A204.1 (cell line): ENCODE measurements around the gene MRPL14.

ENCODE experiments used
- FAIRE-seq: peaks from 2 replicates; lab custom pipeline; 2012; peaks lifted over from hg19 to GRCh38; lab: Jason Lieb, UNC

The MRPL14 gene

GRCh38 chr6:44078827-44079671, 48.2 kb downstream of the MRPL14 start:
- no peak for FAIRE-seq

DNA sequence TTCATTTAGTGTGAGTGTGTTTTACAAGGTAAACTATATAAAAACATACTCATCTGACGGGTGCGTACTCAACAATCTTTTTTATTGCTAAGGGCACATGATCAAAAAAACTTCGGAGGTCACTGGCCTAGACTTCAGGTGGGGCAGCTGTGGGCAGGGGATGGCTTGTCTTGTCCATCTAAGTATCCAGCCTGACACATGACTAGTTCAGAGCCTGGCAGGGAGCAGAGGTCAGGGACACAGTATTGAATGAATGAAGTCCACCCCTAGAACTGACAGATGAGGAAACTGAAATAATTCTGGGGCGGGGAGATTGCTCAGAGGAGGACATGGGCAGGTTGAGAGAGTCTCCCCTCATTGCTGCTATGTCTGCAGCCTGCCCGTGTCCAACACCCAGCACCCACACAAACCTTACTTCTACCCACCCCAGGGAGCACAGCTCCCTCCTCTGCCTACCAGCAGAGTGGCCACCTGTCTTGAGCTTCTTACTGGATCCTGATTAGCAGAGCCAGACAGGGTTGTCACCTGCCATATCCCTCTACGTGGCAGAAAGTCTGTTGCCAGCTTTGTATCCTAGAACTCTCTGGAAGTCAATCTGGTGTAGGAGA, 48.9 kb downstream of the MRPL14 start:
- FAIRE-seq, result no peak

GRCh38 chr6:44077214-44077946, 49.9 kb downstream of the MRPL14 start:
- FAIRE-seq, result no peak

- no peak for FAIRE-seq
Measured at GRCh38 chr6:44076356-44077213, 50.7 kb downstream of the MRPL14 start.

GRCh38 chr6:44075647-44076355, 51.5 kb downstream of the MRPL14 start:
- no peak for FAIRE-seq

DNA sequence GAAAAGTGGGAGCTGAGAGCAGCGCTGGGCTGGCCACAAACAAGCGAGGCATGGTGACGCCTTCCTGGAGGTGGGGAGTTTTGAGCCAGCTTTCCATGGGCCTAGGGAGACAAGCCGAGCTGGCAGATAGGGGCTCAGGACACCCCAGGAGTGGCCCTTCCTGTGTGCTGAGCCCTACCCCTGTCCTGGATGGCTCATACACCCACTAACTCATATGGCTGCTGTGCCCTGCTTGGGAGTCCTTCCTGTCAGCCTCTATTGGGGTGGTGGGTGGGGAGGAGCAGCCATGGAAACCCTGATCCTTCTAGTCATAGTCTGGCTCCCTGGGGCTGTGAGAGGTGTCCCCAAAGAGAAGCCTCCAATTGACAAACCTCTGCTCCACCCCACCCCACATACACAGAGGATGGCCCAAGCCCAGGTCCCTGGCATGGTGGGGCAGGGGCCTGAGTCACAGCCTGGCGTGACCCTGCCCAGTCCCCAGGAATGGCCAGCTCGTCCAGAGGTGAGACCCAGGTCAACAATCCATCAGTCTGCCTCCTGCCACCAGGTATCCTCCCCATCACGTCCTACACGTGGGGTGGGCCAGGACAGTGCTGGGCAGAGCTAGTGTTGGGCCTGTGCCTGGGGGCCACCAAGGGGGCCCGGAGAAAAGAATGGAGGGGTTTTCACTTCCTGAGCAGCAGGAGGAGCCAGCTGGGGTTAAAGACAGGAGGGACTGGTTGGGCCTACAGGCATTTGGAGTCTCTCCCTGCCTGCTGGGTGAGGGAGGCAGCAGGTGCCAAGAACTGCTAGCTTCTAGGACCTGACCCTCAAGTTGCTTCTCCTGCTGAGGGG, 52.2 kb downstream of the MRPL14 start:
- no peak for FAIRE-seq

- no peak for FAIRE-seq
Measured at GRCh38 chr6:44074439-44074812, 52.8 kb downstream of the MRPL14 start.

GRCh38 chr6:44073612-44074438, 53.4 kb downstream of the MRPL14 start:
- no peak for FAIRE-seq

DNA sequence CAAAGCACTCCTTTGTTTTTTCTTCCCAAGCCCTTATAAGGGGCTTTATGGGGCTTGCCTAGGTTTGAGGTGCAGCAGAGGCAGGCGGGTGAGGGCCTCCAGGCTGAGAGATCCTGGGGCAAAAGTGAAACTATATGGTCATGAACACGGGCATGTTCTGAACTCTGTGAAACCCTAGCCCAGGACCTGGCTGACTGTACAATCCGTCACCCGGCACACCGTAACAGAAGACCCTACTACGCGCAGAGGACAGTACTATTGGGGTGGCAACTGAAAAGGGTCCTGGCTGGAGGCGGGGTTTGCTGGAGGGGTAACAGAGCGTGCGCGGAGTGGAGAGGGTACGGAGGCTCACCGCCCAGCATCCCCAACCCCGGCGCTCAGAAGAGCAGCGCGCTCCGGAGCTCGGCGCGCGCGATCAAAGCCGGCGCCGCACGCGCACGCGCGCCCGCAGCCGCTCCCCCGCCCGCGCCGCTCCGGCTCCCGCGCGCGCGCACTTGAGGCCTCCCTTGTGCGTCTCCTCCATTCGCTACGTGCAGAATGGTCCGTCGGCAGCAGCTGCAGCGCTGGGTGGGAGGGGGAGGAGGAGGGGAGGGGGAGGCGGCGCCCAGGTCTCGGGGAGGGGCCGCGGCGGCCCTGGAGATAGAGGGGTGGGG, 54.2 kb downstream of the MRPL14 start:
- no peak for FAIRE-seq

DNA sequence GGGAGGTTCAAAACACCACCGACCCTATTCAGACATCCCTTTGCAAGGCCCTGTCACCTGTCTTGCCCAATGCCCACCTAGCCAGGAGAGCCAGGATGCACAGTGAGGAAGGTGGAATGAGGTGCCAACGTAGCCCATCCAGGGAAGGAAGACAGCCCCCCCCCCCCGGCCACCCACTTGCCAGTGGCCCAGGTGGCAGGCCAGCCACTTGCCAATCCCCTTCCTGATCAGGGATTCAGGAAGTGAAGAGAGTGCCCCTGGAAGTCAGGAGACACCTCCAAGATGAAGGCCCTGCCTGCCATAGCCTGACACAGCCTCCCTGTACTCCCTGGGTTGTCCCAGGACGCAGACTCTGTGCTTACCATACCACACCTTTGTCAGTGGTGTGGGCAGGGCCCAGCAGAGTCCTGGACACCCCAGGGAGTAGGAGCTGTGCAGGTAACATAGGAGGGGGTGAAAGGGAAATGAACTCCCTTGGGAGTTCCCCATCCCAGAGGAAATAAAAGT, 54.7 kb downstream of the MRPL14 start:
- FAIRE-seq, result no peak

- FAIRE-seq, result no peak
Measured at GRCh38 chr6:44071670-44072451, 55.4 kb downstream of the MRPL14 start.

- FAIRE-seq, result no peak
Measured at GRCh38 chr6:44068607-44069296, 58.5 kb downstream of the MRPL14 start.

DNA sequence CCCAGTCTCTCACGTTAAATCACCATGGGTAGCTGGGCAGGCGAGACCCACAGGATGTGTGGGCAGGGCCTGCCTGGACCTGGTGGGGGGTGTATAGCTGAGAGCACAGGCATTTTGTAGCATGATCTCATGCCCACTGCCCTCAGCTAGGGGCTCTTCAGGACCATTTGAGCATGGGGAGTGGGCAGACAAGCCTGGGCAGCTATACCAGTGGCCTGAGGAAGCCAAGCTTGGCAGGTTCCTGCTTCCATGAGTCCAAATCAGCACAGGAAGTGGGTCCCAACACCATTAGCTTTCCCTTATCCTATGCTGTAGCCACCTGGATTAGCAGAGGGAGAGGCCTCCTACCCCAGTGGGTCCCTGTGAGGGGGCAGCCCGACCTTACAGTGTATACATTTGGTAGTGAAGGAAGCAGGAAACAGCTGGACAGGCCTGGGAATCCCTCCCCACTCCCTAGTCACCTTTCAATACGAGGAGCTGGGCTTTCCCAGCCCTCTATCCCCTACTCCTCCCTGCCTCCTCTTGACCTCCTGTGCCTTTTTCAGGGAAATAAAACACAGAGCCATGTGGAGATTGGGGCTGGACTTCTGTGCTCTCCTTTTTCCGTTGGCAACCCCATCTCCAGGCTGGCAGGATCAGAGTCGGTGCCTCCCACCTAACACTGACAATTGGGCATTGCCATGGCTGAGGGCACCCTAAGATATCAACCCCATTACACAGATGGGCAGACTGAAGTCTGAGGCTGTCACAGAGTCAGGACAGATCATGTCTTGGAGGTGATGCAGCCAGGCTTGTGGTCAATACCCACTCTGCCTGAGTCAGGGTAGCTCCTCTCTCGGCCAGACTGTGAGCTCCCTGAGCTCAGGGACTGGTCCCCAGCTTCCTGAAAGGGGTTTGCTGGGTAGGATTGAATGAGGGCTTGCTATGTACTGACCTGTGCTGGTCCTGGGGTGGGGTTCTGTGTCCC, 59.8 kb downstream of the MRPL14 start:
- FAIRE-seq, result no peak

DNA sequence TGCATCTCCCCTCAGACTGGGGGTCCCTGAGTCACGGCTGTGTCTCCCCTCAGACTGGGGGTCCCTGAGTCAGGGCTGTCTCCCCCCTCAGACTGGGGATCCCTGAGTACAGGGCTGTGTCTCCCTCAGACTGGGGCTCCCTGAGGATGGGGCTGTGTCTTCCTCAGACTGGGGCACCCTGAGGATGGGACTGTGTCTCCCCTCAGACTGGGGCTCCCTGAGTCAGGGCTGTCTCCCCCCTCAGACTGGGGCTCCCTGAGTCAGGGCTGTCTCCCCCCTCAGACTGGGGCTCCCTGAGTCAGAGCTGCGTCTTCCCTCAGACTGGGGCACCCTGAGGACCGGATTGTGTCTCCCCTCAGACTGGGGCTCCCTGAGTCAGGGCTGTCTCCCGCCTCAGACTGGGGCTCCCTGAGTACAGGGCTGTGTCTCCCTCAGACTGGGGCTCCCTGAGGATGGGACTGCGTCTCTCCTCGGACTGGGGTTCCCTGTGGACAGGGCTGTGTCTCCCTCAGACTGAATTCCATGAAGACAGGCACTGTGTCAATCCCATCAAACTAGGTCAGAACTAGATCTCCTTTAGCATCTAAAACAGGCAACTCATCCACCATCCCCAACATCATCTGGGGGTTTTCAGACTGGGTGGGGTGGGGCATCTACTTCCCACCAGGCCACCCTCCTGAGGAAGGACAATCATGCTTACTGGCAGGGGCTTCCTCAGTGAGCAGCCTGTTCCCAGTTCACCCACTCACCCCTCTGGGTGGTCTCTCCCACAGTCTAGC, 60.7 kb downstream of the MRPL14 start:
- no peak for FAIRE-seq

GRCh38 chr6:44065443-44066140, 61.7 kb downstream of the MRPL14 start:
- FAIRE-seq, result no peak
